H1 (cell line): Measurements from ENCODE around the gene MLEC. TPM values are rescaled to one million over a fixed set of nuclear protein-coding genes. Genes with fewer than 3 reads are reported as not detected.
A peak's percentile ranks its signal among the peaks of the same experiment; 100 is the strongest.
"Not testable (repeated sequence)": the region's sequence is repeated elsewhere in the genome, so short reads cannot be mapped to it uniquely, and the experiment has no call there.

Source experiments
- CTCF ChIA-PET: fragments of 300-600 bp; sonication (Branson Sonifier 250); formaldehyde crosslinking; loops from one replicate; lab custom pipeline; 2021; ENCODE audit not compliant: partially characterized antibody; lab: Charles Lee
- POLR2A ChIA-PET: fragments of 300-600 bp; sonication (Branson Sonifier 250); formaldehyde crosslinking; loops from one replicate; lab custom pipeline; 2021; ENCODE audit warnings: inconsistent platforms; ENCODE audit not compliant: partially characterized antibody; lab: Charles Lee
- DNase-seq, 2 experiments: peaks; one replicate each; pipeline versions ENCODE4 v3.0.0 to v3.0.0-alpha.2; 2010 to 2022; ENCODE audit warnings: low spot score in 2 of 2, low read depth in 1 of 2, mixed read lengths in 1 of 2
- FAIRE-seq: peaks from 2 replicates; lab custom pipeline; 2011; peaks lifted over from hg19 to GRCh38; lab: Jason Lieb, UNC
- H2AFZ ChIP-seq: 2 replicates; pipeline ENCODE4 v1.8.1; 2012; ENCODE audit warnings: low read length, inconsistent platforms
- H2AK5ac ChIP-seq: 2 replicates; pipeline ENCODE4 v1.6.1; 2013; ENCODE audit warnings: low read depth, low read length
- H2BK120ac ChIP-seq: replicated peaks from 2 replicates; pipeline ENCODE3; 2013; ENCODE audit warnings: low read depth, low read length, inconsistent platforms
- H2BK12ac ChIP-seq: 2 replicates; pipeline ENCODE4 v1.6.1; 2013; ENCODE audit warnings: low read depth, low read length
- H2BK15ac ChIP-seq: 2 replicates; pipeline ENCODE4 v1.6.1; 2013; ENCODE audit warnings: low read length
- H2BK20ac ChIP-seq: 2 replicates; pipeline ENCODE4 v1.6.1; 2013; ENCODE audit warnings: low read length
- H2BK5ac ChIP-seq: 2 replicates; pipeline ENCODE4 v1.6.1; 2013; ENCODE audit warnings: low read depth, low read length
- H3K14ac ChIP-seq: 2 replicates; pipeline ENCODE4 v1.6.1; 2013; ENCODE audit warnings: inconsistent platforms; ENCODE audit not compliant: insufficient read length
- H3K18ac ChIP-seq: 2 replicates; pipeline ENCODE4 v1.6.1; 2013; ENCODE audit warnings: low read length; ENCODE audit errors: extremely low read depth
- H3K23ac ChIP-seq: 2 replicates; pipeline ENCODE4 v1.6.1; 2013; ENCODE audit warnings: inconsistent platforms; ENCODE audit not compliant: insufficient read length
- H3K23me2 ChIP-seq: 2 replicates; pipeline ENCODE4 v1.6.1; 2013; ENCODE audit warnings: low read depth, low read length
- H3K27ac ChIP-seq: 2 replicates; pipeline ENCODE4 v1.6.1; 2011; ENCODE audit warnings: low read depth, low read length, inconsistent platforms
- H3K27me3 ChIP-seq, 4 experiments: replicated peaks in 1 of 4; 1 replicate in 1 of 4; 2 replicates in 3 of 4; pipeline versions ENCODE4 v1.6.1 to v1.8.1; 2011 to 2013; ENCODE audit warnings: low read length in 3 of 4, mild to moderate bottlenecking in 3 of 4, inconsistent platforms in 2 of 4, mixed read lengths in 2 of 4, moderate library complexity in 1 of 4; ENCODE audit not compliant: control insufficient read depth in 3 of 4, insufficient read depth in 3 of 4; ENCODE audit errors: extremely low read depth in 1 of 4
- H3K36me3 ChIP-seq, 4 experiments: 2 replicates each; pipeline versions ENCODE4 v1.6.1 to v1.8.1; 2011 to 2013; ENCODE audit warnings: mild to moderate bottlenecking in 4 of 4, low read length in 3 of 4, moderate library complexity in 2 of 4, control low read depth in 1 of 4, inconsistent platforms in 1 of 4; ENCODE audit not compliant: insufficient read depth in 4 of 4, control insufficient read depth in 2 of 4
- H3K4ac ChIP-seq: replicated peaks from 2 replicates; pipeline ENCODE3; 2013; ENCODE audit warnings: low read length, low read depth, mixed read lengths, inconsistent platforms; ENCODE audit not compliant: insufficient read length
- H3K4me1 ChIP-seq, 4 experiments: replicated peaks in 1 of 4; 1 replicate in 1 of 4; 2 replicates in 3 of 4; pipeline versions ENCODE4 v1.6.1 to v1.8.1; 2011 to 2013; ENCODE audit warnings: low read length in 3 of 4, inconsistent platforms in 2 of 4, mixed read lengths in 1 of 4; ENCODE audit not compliant: insufficient read depth in 4 of 4, control insufficient read depth in 3 of 4
- H3K4me2 ChIP-seq, 2 experiments: 2 replicates each; pipeline versions ENCODE4 v1.6.1 to v1.8.1; 2011 to 2013; ENCODE audit warnings: low read depth in 2 of 2, low read length in 2 of 2, control low read depth in 1 of 2, inconsistent platforms in 1 of 2, mild to moderate bottlenecking in 1 of 2; ENCODE audit not compliant: insufficient read depth in 1 of 2
- H3K4me3 ChIP-seq, 4 experiments: fragments of 200-600, 300-600 bp in 1 of 4; sonication (generic), shearing (Covaris generic), sonication (Bioruptor Twin) in 1 of 4; 2 replicates each; pipeline versions ENCODE4 v1.5.1 to v1.8.1; 2011 to 2016; ENCODE audit warnings: low read length in 4 of 4, low read depth in 3 of 4, control low read depth in 2 of 4, inconsistent platforms in 2 of 4, mild to moderate bottlenecking in 2 of 4, mixed read lengths in 1 of 4, moderate library complexity in 1 of 4; ENCODE audit not compliant: insufficient read depth in 2 of 4; ENCODE audit errors: extremely low read depth in 1 of 4
- H3K56ac ChIP-seq: replicated peaks from 2 replicates; pipeline ENCODE3; 2013; ENCODE audit warnings: low read depth, mild to moderate bottlenecking, mixed read lengths, low read length, inconsistent platforms; ENCODE audit not compliant: insufficient read length
- H3K79me1 ChIP-seq: 2 replicates; pipeline ENCODE4 v1.6.1; 2013; ENCODE audit warnings: low read depth, low read length, control low read depth
- H3K79me2 ChIP-seq, 2 experiments: 2 replicates each; pipeline versions ENCODE4 v1.6.1 to v1.8.1; 2012 to 2013; ENCODE audit warnings: low read length in 2 of 2, mild to moderate bottlenecking in 2 of 2, inconsistent platforms in 1 of 2; ENCODE audit not compliant: insufficient read depth in 2 of 2, control insufficient read depth in 1 of 2
- H3K9ac ChIP-seq, 4 experiments: replicated peaks in 1 of 4; 1 replicate in 1 of 4; 2 replicates in 3 of 4; pipeline versions ENCODE4 v1.6.1 to v1.8.1; 2011 to 2013; ENCODE audit warnings: low read depth in 3 of 4, low read length in 3 of 4, control low read depth in 2 of 4, mild to moderate bottlenecking in 2 of 4, moderate library complexity in 2 of 4, inconsistent platforms in 1 of 4; ENCODE audit errors: extremely low read depth in 1 of 4
- H3K9me3 ChIP-seq, 2 experiments: 2 replicates each; pipeline versions ENCODE4 v1.6.1 to v1.8.1; 2012 to 2013; ENCODE audit warnings: mild to moderate bottlenecking in 2 of 2, moderate library complexity in 2 of 2, control low read depth in 1 of 2, inconsistent platforms in 1 of 2, low read depth in 1 of 2, low read length in 1 of 2, mixed read lengths in 1 of 2; ENCODE audit not compliant: insufficient read depth in 2 of 2
- H4K20me1 ChIP-seq, 2 experiments: replicated peaks in 1 of 2; 2 replicates each; pipeline versions ENCODE3 to v1.8.1; 2011 to 2013; ENCODE audit warnings: inconsistent platforms in 2 of 2, low read length in 2 of 2, mild to moderate bottlenecking in 1 of 2; ENCODE audit not compliant: insufficient read depth in 2 of 2, control insufficient read depth in 1 of 2
- H4K5ac ChIP-seq: 2 replicates; pipeline ENCODE4 v1.6.1; 2013; ENCODE audit warnings: low read length, low read depth, mixed read lengths, inconsistent platforms; ENCODE audit not compliant: insufficient read length
- H4K8ac ChIP-seq: 2 replicates; pipeline ENCODE4 v1.8.0; 2013; ENCODE audit warnings: mild to moderate bottlenecking, moderate library complexity, low read length, inconsistent platforms; ENCODE audit not compliant: insufficient read depth; ENCODE audit errors: extremely low read depth
- H4K91ac ChIP-seq: replicated peaks from 2 replicates; pipeline ENCODE3; 2013; ENCODE audit warnings: low read length, mixed read lengths, inconsistent platforms; ENCODE audit not compliant: insufficient read length
- WGBS, 2 experiments: shearing (Covaris generic) in 1 of 2; methylation state at CpG; one replicate each; pipeline versions ENCODE4 v1.1.6 to v1.1.7; 2013 to 2015; ENCODE audit warnings: low lambda C conversion rate in 2 of 2, mixed read lengths in 2 of 2, inconsistent platforms in 1 of 2, low coverage in 1 of 2, missing lambda C conversion rate in 1 of 2; ENCODE audit not compliant: insufficient replicate concordance in 2 of 2, insufficient coverage in 1 of 2, insufficient read length in 1 of 2; ENCODE audit errors: extremely low coverage in 1 of 2, missing lambda C conversion rate in 1 of 2; 5-methylcytosine and 5-hydroxymethylcytosine counted together
- polyA plus RNA-seq, 7 experiments: library from polyadenylated mRNA; depleted of rRNA in 3 of 7; stranded (reverse) in 5 of 7; unstranded in 2 of 7; fragments of >200 nt in 5 of 7; fragments of 200-250 nt in 2 of 7; gene quantifications; 1 replicate in 5 of 7; 2 replicates in 1 of 7; 4 replicates in 1 of 7; pipeline versions ENCODE4 v1.2.1 to v1.2.3, GENCODE V29; 2011 to 2013; ENCODE audit warnings: missing spikeins in 2 of 7, mixed read lengths in 2 of 7
- total RNA-seq: library from RNA; stranded (reverse); fragmentation: NEBNext Ultra II Directional; extraction: Animal tissue kit (Norgen Biotek cat#: 25700); gene quantifications from 2 replicates; pipeline ENCODE4 v1.2.1, GENCODE V29; 2021

Gene MLEC
- total and polyA plus RNA-seq, 2 of the 8 experiments (the other 6 are each of a cell fraction or from before 2014, with no cell fraction given), result 37.1 to 260 TPM

- H4K91ac ChIP-seq, H3K23ac ChIP-seq, H3K27ac ChIP-seq, H4K8ac ChIP-seq, H3K4ac ChIP-seq, H4K20me1 ChIP-seq, H3K79me2 ChIP-seq, H3K36me3 ChIP-seq, H3K9ac ChIP-seq, DNase-seq, H3K14ac ChIP-seq, H2AFZ ChIP-seq, H3K27me3 ChIP-seq, H3K56ac ChIP-seq, H3K4me3 ChIP-seq, H3K23me2 ChIP-seq, H2AK5ac ChIP-seq, H2BK120ac ChIP-seq, H3K9me3 ChIP-seq, H3K79me1 ChIP-seq, FAIRE-seq, H2BK15ac ChIP-seq, H4K5ac ChIP-seq: not testable (repeated sequence)
- Histone ChIP-seq H2BK20ac (0 out of 2 replicates have a peak overlapping the region, but pooled peaks have one; percentile 61), H3K4me2 (peak overlapping the region in 1 of 2 experiments; percentile 64; a peak in 1 of 4 replicates), H3K18ac (0 out of 2 replicates have a peak overlapping the region, but pooled peaks have one; percentile 32), H3K4me1 (peaks cover 7 to 19% (median 12%) of the 10 kb centered on the region in 4 experiments), H2BK12ac (0 out of 2 replicates have a peak overlapping the region, but pooled peaks have one; percentile 27), H2BK5ac (peak overlapping the region; percentile 24; the same call in 1 of the 2 replicates)
- POLR2A ChIA-PET, result interaction anchor here (1.0 to 1.3 kb wide), 3 partner anchors 13 to 89 kb away, joined by 3 to 4 read pairs (median 4); partner anchors contain the start of gene POP5
- 84% methylated on average over 6 of the region's 6 CpGs; no CpG with 5 or more reads in 1 of the 2 experiments for WGBS, 2 experiments
- CTCF ChIA-PET, result interaction anchor here (0.6 to 5.7 kb wide), 9 partner anchors 11 to 80 kb away, joined by 3 to 77 read pairs (median 4); no protein-coding TSS in a partner anchor
Observed at GRCh38 chr12:120670237-120670636, 16.7 kb upstream of the MLEC start.
